HG02759 (cell line): ENCODE measurements around the gene DLX5.
A peak's percentile ranks its signal among the peaks of the same experiment; 100 is the strongest.

ENCODE experiments used
- ATAC-seq: cut with Tn5 transposase; IDR thresholded peaks from one replicate; pipeline ENCODE4 v1.9.1; 2021; ENCODE audit warnings: mild to moderate bottlenecking, moderate library complexity; ENCODE audit not compliant: unreplicated experiment

The DLX5 gene

DNA sequence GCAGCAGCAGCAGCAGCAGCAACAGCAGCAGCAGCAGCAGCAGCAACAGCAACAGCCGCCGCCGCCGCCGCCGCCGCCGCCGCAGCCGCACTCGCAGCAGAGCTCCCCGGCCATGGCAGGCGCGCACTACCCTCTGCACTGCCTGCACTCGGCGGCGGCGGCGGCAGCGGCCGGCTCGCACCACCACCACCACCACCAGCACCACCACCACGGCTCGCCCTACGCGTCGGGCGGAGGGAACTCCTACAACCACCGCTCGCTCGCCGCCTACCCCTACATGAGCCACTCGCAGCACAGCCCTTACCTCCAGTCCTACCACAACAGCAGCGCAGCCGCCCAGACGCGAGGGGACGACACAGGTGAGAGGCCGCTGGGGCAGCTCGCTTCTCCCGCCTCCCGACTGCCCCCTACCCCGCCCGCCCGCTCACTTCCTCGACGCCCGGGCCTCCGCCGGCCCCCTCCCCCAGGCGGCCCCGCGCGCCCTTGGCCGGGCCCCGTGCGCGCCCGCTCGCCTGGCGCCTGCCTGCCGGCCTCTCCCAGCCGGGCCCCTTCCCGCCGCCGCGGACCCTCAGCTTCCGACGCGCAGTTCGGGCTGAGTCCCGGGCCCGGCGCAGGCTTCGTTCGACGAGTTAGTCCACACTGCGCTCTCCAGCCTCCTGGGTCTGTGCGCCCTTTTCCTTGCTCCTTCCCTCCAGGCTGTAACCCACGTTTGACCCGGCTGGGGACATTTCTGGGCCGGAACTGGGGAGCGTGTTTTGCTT is 18.4 kb downstream of the DLX5 start:
- peak; percentile 74 for ATAC-seq

GRCh38 chr7:97005183-97006054 is 19.2 kb downstream of the DLX5 start, which contains the start of gene DLX6:
DLX6 (plus strand) TSS chr7:97005553; CDS start chr7:97005978, 425 bp downstream.
- peak; percentile 11 for ATAC-seq

- ATAC-seq: no peak
Measured at GRCh38 chr7:97004247-97005182, 20.1 kb downstream of the DLX5 start.

GRCh38 chr7:97003262-97004246 is 21.1 kb downstream of the DLX5 start:
- no peak for ATAC-seq

- no peak for ATAC-seq
Measured at GRCh38 chr7:97002555-97003261, 21.9 kb downstream of the DLX5 start.

DNA sequence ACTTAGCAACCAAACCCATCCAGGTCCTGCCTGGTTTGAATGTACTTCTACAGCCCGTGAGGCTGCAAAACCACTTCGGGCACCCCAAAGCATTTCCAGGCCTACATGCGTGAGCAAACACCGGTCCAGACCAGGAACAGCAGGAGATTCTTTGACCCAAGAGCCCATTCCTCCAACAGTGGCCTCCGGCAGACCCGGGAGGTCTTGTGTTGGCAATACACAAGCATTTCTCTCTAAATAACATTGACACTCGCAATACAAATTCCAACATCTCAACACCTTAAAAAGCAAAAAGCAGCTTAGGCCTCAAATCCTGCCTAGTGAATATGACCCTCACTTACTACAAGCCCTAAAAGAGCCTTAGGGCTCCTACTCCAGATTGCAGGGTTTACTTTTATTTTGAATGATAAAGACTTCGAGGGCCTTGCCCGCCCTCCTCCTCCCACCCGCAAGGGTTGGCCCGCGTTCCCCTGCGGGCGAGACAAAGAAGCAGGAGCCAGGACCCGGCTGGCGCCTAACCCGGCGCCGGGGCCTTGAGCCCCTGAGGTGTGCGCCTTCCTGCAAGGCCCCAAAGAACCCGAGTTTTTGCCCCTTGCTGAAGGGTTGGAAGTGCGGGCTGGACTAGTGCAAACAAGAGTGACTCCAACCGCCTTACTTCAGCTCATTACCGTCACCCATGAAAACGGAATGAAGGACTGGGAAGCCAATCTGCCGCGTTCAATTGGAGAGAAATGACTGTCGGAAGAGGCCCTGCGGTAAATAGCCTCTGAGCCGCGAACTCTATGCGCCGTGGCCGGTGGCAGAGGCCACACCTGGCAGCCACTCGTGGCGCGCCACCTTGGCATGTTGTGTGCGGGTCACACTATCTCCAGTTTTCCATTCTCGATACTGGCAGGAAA is 22.7 kb downstream of the DLX5 start:
- no peak for ATAC-seq

DNA sequence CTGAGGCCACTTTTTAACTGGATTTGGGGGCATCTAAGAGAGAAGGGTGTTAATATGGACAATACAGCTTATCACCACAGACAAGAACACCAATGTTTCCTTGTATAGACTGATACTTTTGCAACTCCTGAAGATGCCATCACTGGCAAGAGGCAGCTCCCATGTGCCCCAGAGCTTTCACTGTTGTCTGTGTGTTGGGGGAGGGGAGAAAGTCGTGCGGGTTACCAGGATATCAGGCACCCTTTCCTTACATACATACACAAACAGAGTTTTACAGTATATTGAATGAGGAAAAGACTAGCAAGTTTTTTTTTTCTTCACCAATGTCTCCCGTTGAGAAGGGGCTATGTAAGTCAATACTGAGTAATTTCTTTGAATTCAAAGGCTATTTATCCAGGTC is 23.4 kb downstream of the DLX5 start:
- no peak for ATAC-seq

- no peak for ATAC-seq
Measured at GRCh38 chr7:96998744-96999143, 25.9 kb downstream of the DLX5 start.

DNA sequence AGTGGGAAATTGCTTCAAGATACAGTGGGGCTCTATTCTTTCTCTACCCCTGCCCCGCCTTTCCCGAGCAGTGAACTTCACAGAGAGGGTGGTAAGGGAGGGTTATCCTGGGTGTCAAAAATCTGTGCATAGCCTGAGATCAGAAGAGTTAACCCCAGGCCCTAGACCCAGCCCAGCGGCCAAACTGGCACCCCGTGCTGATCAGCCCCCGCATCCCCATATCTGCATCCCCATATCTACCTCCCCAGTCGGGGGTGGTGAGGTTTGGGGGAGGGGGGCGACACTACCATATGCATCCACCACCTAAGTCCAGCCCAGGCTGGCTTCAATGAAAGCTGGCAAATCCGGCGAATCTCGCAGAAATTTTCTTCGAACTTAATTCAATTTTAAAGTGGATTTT is 26.3 kb downstream of the DLX5 start:
- no peak for ATAC-seq

GRCh38 chr7:96997512-96998032 is 27.1 kb downstream of the DLX5 start:
- no peak for ATAC-seq

- ATAC-seq: no peak
Measured at GRCh38 chr7:96996958-96997511, 27.6 kb downstream of the DLX5 start.

GRCh38 chr7:96996111-96996957 is 28.3 kb downstream of the DLX5 start:
- ATAC-seq: no peak

DNA sequence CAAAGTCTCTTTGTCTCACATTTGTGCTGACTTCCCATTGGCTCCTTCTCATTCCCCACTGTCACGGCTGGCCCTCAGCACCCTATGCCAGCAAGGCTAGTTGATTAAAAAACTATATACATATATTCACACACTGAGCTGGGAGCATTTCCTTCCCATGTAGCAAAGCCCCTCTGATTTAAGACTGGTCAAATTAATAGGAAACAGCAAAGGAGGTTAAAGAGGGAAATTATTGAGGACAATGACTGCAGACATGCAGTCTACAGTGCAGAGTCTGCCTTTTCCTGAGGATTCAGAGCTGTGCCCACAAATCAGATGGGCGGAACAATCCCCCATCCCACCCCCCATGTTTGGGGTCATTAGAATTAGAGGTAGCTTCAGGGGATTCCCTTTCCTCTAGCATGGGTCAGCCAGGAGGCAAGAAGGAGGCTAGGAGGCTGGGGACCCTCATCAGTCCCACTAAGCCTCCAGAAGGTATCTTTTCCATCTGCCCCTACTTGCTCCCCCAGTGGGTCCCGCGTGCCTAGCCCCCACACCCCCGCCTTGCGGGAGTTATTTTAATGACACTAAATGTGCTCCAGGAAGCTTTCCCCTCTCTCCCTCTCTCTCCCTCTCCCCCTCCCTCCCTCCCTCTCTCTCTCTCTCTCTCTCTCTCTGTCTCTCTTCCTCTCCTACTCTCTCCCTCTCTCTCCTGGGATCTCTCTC is 29.1 kb downstream of the DLX5 start:
- no peak for ATAC-seq

DNA sequence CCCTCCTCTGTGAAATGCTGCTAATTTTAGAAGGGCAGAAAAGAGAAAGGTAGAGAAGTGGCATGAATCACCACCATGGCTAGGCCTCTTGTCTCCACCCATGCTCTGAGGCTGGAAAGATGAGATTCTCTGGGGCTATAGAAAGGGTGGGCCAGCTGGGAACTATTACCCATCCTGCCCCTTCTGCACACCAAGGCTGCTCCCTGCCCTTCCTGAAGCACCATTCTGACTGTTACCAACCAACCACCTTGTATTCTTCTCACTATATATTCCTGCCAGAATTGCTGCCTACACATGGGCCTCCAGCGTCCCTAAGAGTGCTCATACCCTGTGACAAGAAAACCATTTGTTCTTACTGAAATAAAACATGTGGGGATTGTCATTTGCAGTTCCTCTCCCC is 30.7 kb downstream of the DLX5 start:
- no peak for ATAC-seq

DNA sequence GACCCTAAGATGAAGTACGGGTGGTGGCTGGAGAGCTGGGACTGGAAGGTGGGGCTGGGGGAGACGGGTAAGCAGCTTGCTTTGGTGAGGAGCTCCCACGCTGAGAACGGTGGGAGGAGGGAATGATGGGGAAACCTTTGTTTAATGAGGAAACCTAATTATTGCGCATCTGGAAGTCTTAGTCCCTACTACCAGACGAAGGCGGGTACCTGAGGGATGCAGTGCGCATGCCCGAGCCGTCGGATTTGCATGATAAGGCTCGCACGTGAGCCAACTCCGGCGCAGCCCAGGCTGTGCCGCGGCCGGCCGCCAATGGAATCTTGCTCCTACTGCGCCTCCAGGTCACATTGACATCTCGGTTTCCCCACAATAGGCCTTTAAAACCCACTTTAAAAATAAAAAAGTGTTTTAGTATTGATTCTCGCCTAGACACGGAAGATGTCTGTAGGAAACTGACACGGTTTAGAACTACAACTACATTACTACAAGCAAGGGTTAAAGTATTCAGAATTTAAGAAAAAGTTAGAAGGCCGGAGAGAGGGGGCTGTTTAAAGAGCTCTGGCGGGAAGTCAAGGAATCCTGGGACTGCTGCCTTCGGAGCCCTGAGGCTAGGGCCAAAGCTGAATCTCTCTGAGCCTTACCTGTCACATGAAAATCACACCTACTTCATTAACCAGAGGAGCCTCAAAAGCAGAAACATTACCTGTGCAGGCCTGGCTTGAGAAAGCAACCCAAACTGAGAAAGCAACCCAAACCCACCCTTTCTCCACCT is 31.4 kb downstream of the DLX5 start:
- no peak for ATAC-seq
